HepG2 (cell line): ENCODE data around the gene POLE. TPM values are rescaled to one million over a fixed set of nuclear protein-coding genes. Genes with fewer than 3 reads are reported as not detected.

Experiments
- CCDC6 ChIP-seq: sonication (generic); formaldehyde crosslinking; IDR thresholded peaks from 2 replicates; pipeline ENCODE4 v1.8.1; 2022; ENCODE audit warnings: mild to moderate bottlenecking, missing genetic modification reagents, moderate library complexity
- CERS6 ChIP-seq: sonication (generic); formaldehyde crosslinking; IDR thresholded peaks from 2 replicates; pipeline ENCODE4 v1.5.0; 2020; ENCODE audit warnings: missing genetic modification reagents
- HMG20A ChIP-seq: IDR thresholded peaks from 2 replicates; pipeline ENCODE4 v1.6.1; 2016; ENCODE audit warnings: borderline replicate concordance
- IKZF4 ChIP-seq: sonication (generic); formaldehyde crosslinking; IDR thresholded peaks from 2 replicates; pipeline ENCODE4 v1.5.1; 2020; ENCODE audit warnings: borderline replicate concordance, mild to moderate bottlenecking, low read depth, missing genetic modification reagents; ENCODE audit errors: not compliant biosample characterization
- MEF2D ChIP-seq: sonication (generic); formaldehyde crosslinking; IDR thresholded peaks from 2 replicates; pipeline ENCODE4 v1.5.1; 2020; ENCODE audit warnings: mild to moderate bottlenecking, missing genetic modification reagents
- NFKBIZ ChIP-seq: IDR thresholded peaks from 2 replicates; pipeline ENCODE4 v1.6.1; 2018; ENCODE audit warnings: missing genetic modification reagents, missing compliant biosample characterization
- NR2F6 ChIP-seq, 2 experiments: IDR thresholded peaks; 2 replicates each; pipeline ENCODE4 v1.6.1; 2016; ENCODE audit warnings: antibody characterized with exemption in 1 of 2, mild to moderate bottlenecking in 1 of 2
- SOX13 ChIP-seq, 3 experiments: fragments of 450-650 bp in 1 of 3; sonication (generic) in 1 of 3; formaldehyde crosslinking in 1 of 3; IDR thresholded peaks in 2 of 3; conservative IDR thresholded peaks in 1 of 3; 2 replicates each; pipeline versions ENCODE4 v1.5.0 to v1.6.1; 2016 to 2020; ENCODE audit warnings: antibody characterized with exemption in 1 of 3, mild to moderate bottlenecking in 1 of 3, missing compliant biosample characterization in 1 of 3, missing genetic modification reagents in 1 of 3, moderate library complexity in 1 of 3
- SP4 ChIP-seq: sonication (generic); formaldehyde crosslinking; IDR thresholded peaks from 2 replicates; pipeline ENCODE4 v1.8.1; 2023; ENCODE audit warnings: mild to moderate bottlenecking, missing genetic modification reagents
- TEAD2 ChIP-seq: sonication (generic); formaldehyde crosslinking; IDR thresholded peaks from 2 replicates; pipeline ENCODE4 v1.9.0; 2021; ENCODE audit warnings: missing genetic modification reagents
- ZNF451 ChIP-seq: sonication (generic); formaldehyde crosslinking; IDR thresholded peaks from 2 replicates; pipeline ENCODE4 v1.5.0; 2020; ENCODE audit warnings: mild to moderate bottlenecking, missing genetic modification reagents
- ZNF552 ChIP-seq: sonication (generic); formaldehyde crosslinking; IDR thresholded peaks from 2 replicates; pipeline ENCODE4 v1.9.0; 2022; ENCODE audit warnings: missing genetic modification reagents, mild to moderate bottlenecking, borderline replicate concordance
- ZNF556 ChIP-seq: sonication (generic); formaldehyde crosslinking; IDR thresholded peaks from 2 replicates; pipeline ENCODE4 v1.4.0; 2020; ENCODE audit warnings: mild to moderate bottlenecking, missing genetic modification reagents, borderline replicate concordance
- ZNF609 ChIP-seq: sonication (generic); formaldehyde crosslinking; IDR thresholded peaks from 2 replicates; pipeline ENCODE4 v1.4.0; 2020; ENCODE audit warnings: mild to moderate bottlenecking, missing genetic modification reagents, borderline replicate concordance
- ZNF713 ChIP-seq: sonication (generic); formaldehyde crosslinking; IDR thresholded peaks from 2 replicates; pipeline ENCODE4 v1.4.0; 2020; ENCODE audit warnings: mild to moderate bottlenecking, missing genetic modification reagents
- polyA plus RNA-seq, 8 experiments: library from polyadenylated mRNA; depleted of rRNA in 3 of 8; stranded (reverse) in 7 of 8; unstranded in 1 of 8; fragments of >200 nt; fragmentation: Illumina TruSeq in 4 of 8; extraction: Trizol in 4 of 8; gene quantifications; 2 replicates each; pipeline versions ENCODE4 v1.2.1 to v1.2.3, GENCODE V29; 2011 to 2016; ENCODE audit warnings: low read depth in 4 of 8, missing spikeins in 1 of 8, mixed read lengths in 1 of 8; ENCODE audit not compliant: insufficient read depth in 1 of 8
- total RNA-seq, 5 experiments: library from RNA; depleted of rRNA; stranded (reverse); fragments of >200 nt; fragmentation: Illumina TruSeq; extraction: Trizol; gene quantifications; 2 replicates each; pipeline ENCODE4 v1.2.3, GENCODE V29; 2016; ENCODE audit warnings: low read depth in 1 of 5
- TF ChIP-seq, protein P1 (sequence below): sonication (generic); formaldehyde crosslinking; IDR thresholded peaks from 2 replicates; pipeline ENCODE4 v1.4.0; 2020; ENCODE audit warnings: missing genetic modification reagents, borderline replicate concordance
- TF ChIP-seq, protein P2 (sequence below): IDR thresholded peaks from 2 replicates; pipeline ENCODE4 v1.6.1; 2016; ENCODE audit warnings: missing genetic modification reagents, missing compliant biosample characterization
- TF ChIP-seq, protein P3 (sequence below): sonication (generic); formaldehyde crosslinking; IDR thresholded peaks from 2 replicates; pipeline ENCODE4 v1.4.0; 2020; ENCODE audit warnings: missing genetic modification reagents

Gene POLE
- total and polyA plus RNA-seq, 2 of the 13 experiments (the other 11 are each of a cell fraction or from before 2014, with no cell fraction given), result 25.3 to 52.2 TPM

- peak; percentile 43 for TF ChIP-seq IKZF4 (CRISPR knock-in tag)
- peak; percentile 36 for TF ChIP-seq MEF2D (CRISPR knock-in tag)
- TF ChIP-seq ZNF552 (CRISPR knock-in tag), result 0 out of 2 replicates have a peak, but pooled peaks have one; percentile 29
- peak; percentile 54; the same call in 1 of the 2 replicates for TF ChIP-seq CCDC6 (CRISPR knock-in tag)
- peak; percentile 79; the same call in 1 of the 2 replicates for TF ChIP-seq HMG20A
- 0 out of 2 replicates have a peak, but pooled peaks have one; percentile 26 for TF ChIP-seq NFKBIZ (CRISPR knock-in tag)
- TF ChIP-seq CERS6 (CRISPR knock-in tag), result no peak
- TF ChIP-seq ZNF556 (CRISPR knock-in tag), result peak; percentile 87; the same call in 1 of the 2 replicates
- TF ChIP-seq NR2F6 (IDR thresholded peaks at IDR 0.05), result peak; percentile 95
- TF ChIP-seq NR2F6 (CRISPR knock-in tag; IDR thresholded peaks at IDR 0.05), result peak; percentile 98
- TF ChIP-seq SOX13 (IDR thresholded peaks at IDR 0.05), result no peak
- peak in 1 of 2 experiments; percentile 39; a peak in 1 of 4 replicates for TF ChIP-seq SOX13 (CRISPR knock-in tag; conservative IDR thresholded peaks at IDR 0.05 in 1 of 2, IDR thresholded peaks at IDR 0.05 in 1 of 2)
- TF ChIP-seq ZNF609 (CRISPR knock-in tag), result peak; percentile 64
- TF ChIP-seq, protein P1, sequence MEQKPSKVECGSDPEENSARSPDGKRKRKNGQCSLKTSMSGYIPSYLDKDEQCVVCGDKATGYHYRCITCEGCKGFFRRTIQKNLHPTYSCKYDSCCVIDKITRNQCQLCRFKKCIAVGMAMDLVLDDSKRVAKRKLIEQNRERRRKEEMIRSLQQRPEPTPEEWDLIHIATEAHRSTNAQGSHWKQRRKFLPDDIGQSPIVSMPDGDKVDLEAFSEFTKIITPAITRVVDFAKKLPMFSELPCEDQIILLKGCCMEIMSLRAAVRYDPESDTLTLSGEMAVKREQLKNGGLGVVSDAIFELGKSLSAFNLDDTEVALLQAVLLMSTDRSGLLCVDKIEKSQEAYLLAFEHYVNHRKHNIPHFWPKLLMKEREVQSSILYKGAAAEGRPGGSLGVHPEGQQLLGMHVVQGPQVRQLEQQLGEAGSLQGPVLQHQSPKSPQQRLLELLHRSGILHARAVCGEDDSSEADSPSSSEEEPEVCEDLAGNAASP (CRISPR knock-in tag), result peak; percentile 70; the same call in 1 of the 2 replicates
- TF ChIP-seq, protein P2, sequence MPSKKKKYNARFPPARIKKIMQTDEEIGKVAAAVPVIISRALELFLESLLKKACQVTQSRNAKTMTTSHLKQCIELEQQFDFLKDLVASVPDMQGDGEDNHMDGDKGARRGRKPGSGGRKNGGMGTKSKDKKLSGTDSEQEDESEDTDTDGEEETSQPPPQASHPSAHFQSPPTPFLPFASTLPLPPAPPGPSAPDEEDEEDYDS (CRISPR knock-in tag), result peak; percentile 50; the same call in 1 of the 2 replicates
- 0 out of 2 replicates have a peak, but pooled peaks have one; percentile 28 for TF ChIP-seq ZNF451 (CRISPR knock-in tag)
- no peak for TF ChIP-seq ZNF713 (CRISPR knock-in tag)
- TF ChIP-seq, protein P3, sequence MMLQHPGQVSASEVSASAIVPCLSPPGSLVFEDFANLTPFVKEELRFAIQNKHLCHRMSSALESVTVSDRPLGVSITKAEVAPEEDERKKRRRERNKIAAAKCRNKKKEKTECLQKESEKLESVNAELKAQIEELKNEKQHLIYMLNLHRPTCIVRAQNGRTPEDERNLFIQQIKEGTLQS (CRISPR knock-in tag), result no peak
- peak; percentile 21; the same call in 1 of the 2 replicates for TF ChIP-seq SP4 (CRISPR knock-in tag)
- TF ChIP-seq TEAD2 (CRISPR knock-in tag), result 0 out of 2 replicates have a peak, but pooled peaks have one; percentile 42
Measured at GRCh38 chr12:132608231-132609171, 78.6 kb downstream of the POLE start (continued).
